ENCODE measurements around the gene TBPL2.
"Not testable (repeated sequence)": the region's sequence is repeated elsewhere in the genome, so short reads cannot be mapped to it uniquely, and the experiment has no call there.

Gene TBPL2

DNA sequence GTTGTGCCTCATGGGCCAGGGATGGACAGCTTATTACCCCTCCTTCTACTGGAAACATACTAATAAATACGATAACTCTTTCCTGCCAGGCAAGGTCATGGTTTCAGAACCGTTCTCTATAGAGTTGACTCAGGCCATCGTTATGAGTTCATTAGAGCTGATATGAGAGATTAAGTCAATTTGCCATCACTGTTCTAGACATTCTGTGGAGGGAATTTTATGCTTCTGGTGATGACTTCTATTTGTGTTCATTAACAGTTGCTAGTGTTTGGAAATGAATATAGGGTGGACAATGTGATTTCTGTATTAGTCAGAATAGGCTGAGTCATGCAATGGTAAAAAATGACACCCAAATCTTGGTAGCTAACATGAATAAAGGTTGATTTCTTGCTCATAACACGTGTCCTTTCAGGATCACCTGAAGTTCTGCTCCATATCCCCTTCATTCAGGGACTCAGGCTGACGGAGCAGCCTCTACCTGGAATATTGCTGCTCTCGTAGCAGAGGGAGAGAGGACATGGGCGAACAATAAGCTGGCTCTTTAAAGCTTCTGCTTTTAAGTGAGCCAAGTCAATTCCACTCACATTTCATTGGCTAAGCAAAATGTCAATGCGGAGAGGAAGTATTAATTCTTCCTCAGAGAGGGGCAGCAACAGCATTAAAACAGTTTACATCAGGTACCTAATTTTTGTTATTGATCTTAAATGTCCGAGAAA, 18.5 kb upstream of the TBPL2 start:
- Histone ChIP-seq H3K4me1 (peaks cover 12 to 25% (median 13%) of the 10 kb centered on the region in 10 experiments), H3K9me3 (replicated peaks in 1 of 11) (peaks cover 0 to 10% (median 6%) of the 10 kb centered on the region in 11 experiments; a peak in 13 of 22 replicates), H3K4me3 (no peak overlapping the region), H3K36me3 (no peaks in the 10 kb centered on the region), H3K4me2 (peak overlapping the region in 4 of 11 experiments; percentile 20 to 63 (median 29); a peak in 8 of 22 replicates), H3K9ac (no peak overlapping the region), H3K27ac (0 out of 22 replicates have a peak overlapping the region, but pooled peaks of 1 of the 11 experiments have one; percentile 33), H4K20me1 (no peaks in the 10 kb centered on the region), H3K27me3 (no peaks in the 10 kb centered on the region)
- TF ChIP-seq Cebpa-rat (IDR thresholded peaks at IDR 0.05), result no peak

DNA sequence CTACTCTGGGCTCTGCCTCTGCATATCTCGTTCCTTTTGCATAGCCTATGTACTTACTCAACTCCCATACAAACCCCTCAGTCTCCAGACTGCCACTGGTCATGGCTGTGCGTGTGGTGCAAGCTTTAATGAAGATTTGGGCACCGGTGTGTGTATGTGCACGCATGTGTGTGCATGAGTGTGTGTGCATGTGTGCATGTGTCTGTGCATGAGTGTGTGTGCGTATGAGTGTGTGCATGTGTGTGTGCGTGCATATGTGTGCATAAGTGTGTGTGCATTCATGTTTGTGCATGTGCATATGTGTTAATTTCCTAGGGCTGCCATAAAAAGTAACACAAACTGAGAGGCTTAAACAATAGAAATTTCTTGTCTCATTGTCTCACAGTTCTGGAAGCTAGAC, 17.1 kb upstream of the TBPL2 start:
- peaks cover 12 to 31% (median 17%) of the 10 kb centered on the region in 10 experiments for H3K4me1 ChIP-seq
- no peak for TF ChIP-seq Cebpa-rat (IDR thresholded peaks at IDR 0.05)

DNA sequence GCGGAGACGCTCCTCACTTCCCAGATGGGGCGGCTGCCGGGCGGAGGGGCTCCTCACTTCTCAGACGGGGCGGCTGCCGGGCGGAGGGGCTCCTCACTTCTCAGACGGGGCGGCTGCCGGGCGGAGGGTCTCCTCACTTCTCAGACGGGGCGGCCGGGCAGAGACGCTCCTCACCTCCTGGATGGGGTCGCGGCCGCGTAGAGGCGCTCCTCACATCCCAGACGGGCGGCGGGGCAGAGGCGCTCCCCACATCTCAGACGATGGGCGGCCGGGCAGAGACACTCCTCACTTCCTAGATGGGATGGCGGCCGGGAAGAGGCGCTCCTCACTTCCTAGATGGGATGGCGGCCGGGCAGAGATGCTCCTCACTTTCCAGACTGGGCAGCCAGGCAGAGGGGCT, 16.0 kb upstream of the TBPL2 start:
- H3K9ac ChIP-seq; H3K4me3 ChIP-seq; H3K27ac ChIP-seq; H3K27me3 ChIP-seq; H3K9me3 ChIP-seq (replicated peaks in 1 of 11); H3K36me3 ChIP-seq; H3K4me2 ChIP-seq; H4K20me1 ChIP-seq: not testable (repeated sequence)
- peaks cover 20 to 39% (median 24%) of the 10 kb centered on the region in 10 experiments for H3K4me1 ChIP-seq

More for the DNA sequence above, 17.1 kb upstream of the TBPL2 start:
- Histone ChIP-seq H3K9ac (no peak overlapping the region), H3K4me2 (no peak overlapping the region), H3K9me3 (replicated peaks in 1 of 11) (peaks cover 0 to 10% (median 6%) of the 10 kb centered on the region in 11 experiments; a peak in 13 of 22 replicates), H4K20me1 (no peaks in the 10 kb centered on the region), H3K36me3 (no peaks in the 10 kb centered on the region), H3K27me3 (no peaks in the 10 kb centered on the region), H3K27ac (no peak overlapping the region), H3K4me3 (no peak overlapping the region)

DNA sequence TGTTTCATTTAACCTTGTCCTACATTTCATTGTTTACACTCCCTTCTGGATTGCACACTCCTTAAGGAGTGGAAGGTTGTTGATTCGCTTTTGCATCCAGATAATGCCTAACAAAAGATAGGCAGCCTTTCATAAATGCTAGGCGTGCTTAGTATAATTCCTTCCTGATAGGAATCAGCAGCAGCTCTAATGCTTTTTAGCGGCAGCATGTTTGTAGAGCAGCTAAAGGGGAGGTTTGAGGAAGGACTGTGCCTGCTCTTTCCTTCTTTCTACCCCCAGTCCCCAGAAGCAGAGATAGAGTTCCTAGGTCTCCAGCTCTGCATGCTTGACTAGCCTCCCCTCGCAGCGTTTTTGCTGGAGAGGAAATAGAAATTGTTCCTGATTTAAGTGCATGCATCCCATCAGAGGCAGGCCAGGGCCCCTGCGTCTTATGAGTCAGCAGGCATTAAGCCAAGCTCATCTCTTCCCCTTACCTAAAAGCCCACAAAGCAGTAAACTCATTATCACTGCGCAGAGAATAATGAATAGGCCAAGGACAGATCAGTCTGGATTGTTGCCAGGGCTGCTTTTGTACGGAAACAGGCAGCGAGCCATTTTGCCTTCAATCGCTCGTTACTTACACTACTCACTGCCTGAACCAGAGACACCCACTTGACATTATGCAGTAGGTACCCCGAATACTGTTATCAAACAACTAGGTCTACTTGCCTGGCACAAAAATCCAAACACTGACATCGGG, 14.0 kb upstream of the TBPL2 start:
- no peak for TF ChIP-seq Cebpa-rat (IDR thresholded peaks at IDR 0.05)
- peak overlapping the region in 3 of 11 experiments; percentile 28 to 45 (median 44); a peak in 3 of 22 replicates for H3K27ac ChIP-seq
- H3K9ac ChIP-seq, result peak overlapping the region in 1 of 11 experiments; percentile 12; a peak in 2 of 22 replicates
- peaks cover 0 to 10% (median 6%) of the 10 kb centered on the region in 11 experiments; a peak in 13 of 22 replicates for H3K9me3 ChIP-seq (replicated peaks in 1 of 11)
- no peaks in the 10 kb centered on the region for H4K20me1 ChIP-seq
- no peaks in the 10 kb centered on the region for H3K36me3 ChIP-seq
- H3K4me3 ChIP-seq, result no peak overlapping the region
- H3K27me3 ChIP-seq, result no peaks in the 10 kb centered on the region
- peaks cover 35 to 59% (median 42%) of the 10 kb centered on the region in 10 experiments for H3K4me1 ChIP-seq
- H3K4me2 ChIP-seq, result peak overlapping the region; percentile 47 to 77 (median 64)

DNA sequence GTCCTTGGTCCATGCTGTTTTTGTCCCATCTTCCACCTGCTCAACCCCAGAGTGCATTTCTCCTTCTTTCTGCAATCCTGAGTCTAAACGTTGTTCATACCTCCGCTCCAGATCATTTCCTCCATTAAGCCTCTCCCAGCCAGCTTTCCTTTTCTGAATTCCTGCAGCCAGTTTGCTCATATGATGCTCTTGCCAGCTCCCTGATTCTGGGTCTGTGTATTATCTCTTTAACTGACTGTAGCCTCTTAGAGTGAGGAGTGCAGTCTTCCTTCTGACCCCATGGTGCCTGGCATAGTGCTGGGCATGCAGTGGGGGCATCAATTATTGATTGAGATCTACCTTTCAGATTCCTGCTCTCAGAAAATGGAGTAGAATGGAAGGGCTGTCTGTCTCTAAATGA, 11.5 kb upstream of the TBPL2 start:
- Histone ChIP-seq H3K9me3 (replicated peaks in 1 of 11) (peaks cover 0 to 4% (median 2%) of the 10 kb centered on the region in 11 experiments; a peak in 11 of 22 replicates), H3K4me2 (peak overlapping the region; percentile 30 to 75 (median 54); a peak in 21 of 22 replicates), H3K36me3 (no peaks in the 10 kb centered on the region), H4K20me1 (no peaks in the 10 kb centered on the region), H3K9ac (no peak overlapping the region), H3K27ac (0 out of 22 replicates have a peak overlapping the region, but pooled peaks of 1 of the 11 experiments have one; percentile 2), H3K4me3 (no peak overlapping the region), H3K4me1 (peaks cover 35 to 71% (median 50%) of the 10 kb centered on the region in 10 experiments), H3K27me3 (no peaks in the 10 kb centered on the region)
- no peak for TF ChIP-seq Cebpa-rat (IDR thresholded peaks at IDR 0.05)

DNA sequence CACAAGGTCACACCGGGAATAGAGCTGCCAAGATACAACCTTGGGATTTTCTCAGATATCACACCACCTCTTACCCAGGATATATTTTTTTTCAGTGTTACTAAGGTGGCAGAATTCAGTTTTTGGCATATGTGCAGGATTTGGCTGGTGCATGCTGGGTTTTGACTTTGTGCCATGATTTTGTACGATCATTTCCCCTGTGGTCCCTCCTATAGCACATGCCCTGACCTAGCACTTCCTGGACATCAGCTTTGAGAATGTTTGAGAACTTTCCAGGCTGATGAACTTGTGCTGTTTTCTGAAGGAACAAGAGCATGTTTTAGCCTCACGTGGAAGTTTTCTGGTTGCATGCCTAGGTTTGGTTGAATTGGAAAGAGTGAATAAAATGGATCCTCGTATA, 11.0 kb upstream of the TBPL2 start:
- H3K4me2 ChIP-seq, result peak overlapping the region; percentile 30 to 75 (median 54)
- 0 out of 22 replicates have a peak overlapping the region, but pooled peaks of 1 of the 11 experiments have one; percentile 2 for H3K27ac ChIP-seq
- TF ChIP-seq Cebpa-rat (IDR thresholded peaks at IDR 0.05), result no peak
- no peaks in the 10 kb centered on the region for H3K36me3 ChIP-seq
- H3K4me3 ChIP-seq, result no peak overlapping the region
- H4K20me1 ChIP-seq, result no peaks in the 10 kb centered on the region
- no peaks in the 10 kb centered on the region for H3K27me3 ChIP-seq
- no peaks in the 10 kb centered on the region for H3K9me3 ChIP-seq (replicated peaks in 1 of 11)
- H3K9ac ChIP-seq, result no peak overlapping the region
- peaks cover 35 to 71% (median 50%) of the 10 kb centered on the region in 10 experiments for H3K4me1 ChIP-seq

DNA sequence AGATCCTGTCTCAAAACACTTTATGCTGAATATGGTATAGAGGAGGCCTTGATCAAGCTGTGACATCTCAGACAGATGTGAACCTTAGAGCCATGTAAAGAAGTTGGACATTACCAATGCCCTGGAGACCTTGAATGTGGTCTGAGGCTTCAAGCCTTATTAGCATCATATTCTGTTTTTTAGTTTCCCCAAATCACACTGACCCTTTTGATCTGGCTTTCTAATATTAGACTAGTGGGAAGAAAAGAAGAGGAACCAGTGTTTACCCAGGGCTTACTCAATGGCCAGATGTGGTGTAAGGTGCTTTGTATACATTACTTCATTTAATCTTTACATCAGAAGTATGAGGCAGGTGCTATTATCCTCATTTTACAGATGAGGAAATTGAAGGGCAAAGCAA, 10.6 kb upstream of the TBPL2 start:
- peak overlapping the region in 3 of 11 experiments; percentile 15 to 38 (median 28); a peak in 3 of 22 replicates for H3K27ac ChIP-seq
- H3K36me3 ChIP-seq, result no peaks in the 10 kb centered on the region
- H3K4me3 ChIP-seq, result no peak overlapping the region
- no peak overlapping the region for H3K9ac ChIP-seq
- peak overlapping the region; percentile 30 to 75 (median 54) for H3K4me2 ChIP-seq
- H3K27me3 ChIP-seq, result no peaks in the 10 kb centered on the region
- H4K20me1 ChIP-seq, result no peaks in the 10 kb centered on the region
- H3K9me3 ChIP-seq (replicated peaks in 1 of 11), result no peaks in the 10 kb centered on the region
- no peak for TF ChIP-seq Cebpa-rat (IDR thresholded peaks at IDR 0.05)
- H3K4me1 ChIP-seq, result peaks cover 35 to 71% (median 50%) of the 10 kb centered on the region in 10 experiments

DNA sequence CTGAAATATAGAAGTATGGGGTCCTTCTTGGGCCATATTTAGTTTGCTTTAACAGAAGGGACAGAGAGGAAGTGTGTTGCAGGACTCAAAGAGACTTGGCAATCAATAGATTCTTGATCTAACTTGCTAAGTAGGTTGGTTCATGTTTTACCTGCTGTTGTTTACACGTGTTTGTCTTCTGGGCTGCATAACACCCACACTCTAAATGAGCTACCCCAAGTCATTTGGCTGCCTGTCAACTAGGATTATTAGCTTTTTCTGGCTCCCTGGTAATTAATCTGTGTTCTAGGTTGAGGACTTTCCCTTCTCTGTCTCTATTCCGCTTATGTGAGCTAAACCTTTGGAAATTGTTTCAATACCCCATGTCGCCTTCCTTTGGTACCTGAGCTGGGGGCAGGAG, 10.1 kb upstream of the TBPL2 start:
- H4K20me1 ChIP-seq, result no peaks in the 10 kb centered on the region
- no peaks in the 10 kb centered on the region for H3K9me3 ChIP-seq (replicated peaks in 1 of 11)
- no peak overlapping the region for H3K9ac ChIP-seq
- TF ChIP-seq Cebpa-rat (IDR thresholded peaks at IDR 0.05), result no peak
- H3K4me1 ChIP-seq, result peaks cover 35 to 71% (median 50%) of the 10 kb centered on the region in 10 experiments
- H3K36me3 ChIP-seq, result no peaks in the 10 kb centered on the region
- no peak overlapping the region for H3K4me3 ChIP-seq
- H3K4me2 ChIP-seq, result peak overlapping the region; percentile 30 to 75 (median 54)
- H3K27ac ChIP-seq, result peak overlapping the region in 3 of 11 experiments; percentile 15 to 38 (median 28); a peak in 4 of 22 replicates
- H3K27me3 ChIP-seq, result no peaks in the 10 kb centered on the region

DNA sequence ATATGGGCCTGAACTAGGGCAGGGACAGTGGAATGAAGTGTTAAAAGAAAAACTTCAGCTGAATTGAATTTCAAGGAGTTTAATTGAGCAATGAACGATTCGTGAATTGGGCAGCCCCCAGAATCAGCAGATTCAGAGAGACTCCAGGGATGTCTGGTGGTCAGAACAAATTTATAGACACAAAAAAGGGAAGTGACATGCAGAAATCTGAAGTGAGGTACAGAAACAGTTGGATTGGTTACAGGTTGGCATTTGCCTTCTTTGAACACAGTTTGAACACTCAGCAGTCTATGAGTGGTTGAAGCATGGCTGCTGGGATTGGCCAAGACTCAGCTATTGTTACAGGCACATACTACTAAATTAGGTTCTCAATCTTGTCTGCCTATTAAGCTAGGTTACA, 9.7 kb upstream of the TBPL2 start:
- no peak overlapping the region for H3K4me3 ChIP-seq
- no peaks in the 10 kb centered on the region for H4K20me1 ChIP-seq
- no peaks in the 10 kb centered on the region for H3K27me3 ChIP-seq
- H3K27ac ChIP-seq, result peak overlapping the region in 2 of 11 experiments; percentile 15 to 38; a peak in 4 of 22 replicates
- H3K9ac ChIP-seq, result no peak overlapping the region
- H3K9me3 ChIP-seq (replicated peaks in 1 of 11), result no peaks in the 10 kb centered on the region
- no peaks in the 10 kb centered on the region for H3K36me3 ChIP-seq
- peak overlapping the region; percentile 30 to 75 (median 54); a peak in 21 of 22 replicates for H3K4me2 ChIP-seq
- H3K4me1 ChIP-seq, result peaks cover 34 to 67% (median 48%) of the 10 kb centered on the region in 10 experiments
- TF ChIP-seq Cebpa-rat (IDR thresholded peaks at IDR 0.05), result no peak
